Suprapubic skin (tissue), 4 donors: ENCODE measurements around the gene RAB33B. TPM values are rescaled to one million over a fixed set of nuclear protein-coding genes. Genes with fewer than 3 reads are reported as not detected.
A peak's percentile ranks its signal among the peaks of the same experiment; 100 is the strongest.

ENCODE experiments used
- DNase-seq, 2 donors: peaks; one replicate each; pipeline ENCODE4 v3.0.0-alpha.2; 2019; ENCODE audit warnings: low spot score in 2 of 2
- H3K27ac ChIP-seq: fragments of 200-600 bp; sonication (generic); one replicate; pipeline ENCODE4 v1.5.1; 2019
- H3K27me3 ChIP-seq: fragments of 200-600 bp; sonication (generic); one replicate; pipeline ENCODE4 v1.5.1; 2019
- H3K36me3 ChIP-seq: fragments of 200-600 bp; sonication (generic); one replicate; pipeline ENCODE4 v1.5.1; 2019
- H3K4me1 ChIP-seq: fragments of 200-600 bp; sonication (generic); one replicate; pipeline ENCODE4 v1.5.1; 2019
- H3K4me3 ChIP-seq: fragments of 200-600 bp; sonication (generic); one replicate; pipeline ENCODE4 v1.5.1; 2019; ENCODE audit warnings: mild to moderate bottlenecking
- H3K9me3 ChIP-seq: fragments of 200-600 bp; sonication (generic); one replicate; pipeline ENCODE4 v1.5.1; 2019
- CTCF ChIP-seq, 2 donors: fragments of 200-600 bp in 1 of 2; fragments of 450-650 bp in 1 of 2; sonication (generic) in 1 of 2; IDR thresholded peaks; one replicate each; pipeline ENCODE4 v1.5.1; 2016 to 2019; ENCODE audit warnings: antibody characterized with exemption in 2 of 2, mild to moderate bottlenecking in 1 of 2, moderate library complexity in 1 of 2
- EP300 ChIP-seq: sonication (generic); formaldehyde crosslinking; IDR thresholded peaks from one replicate; pipeline ENCODE4 v1.6.1; 2017; ENCODE audit warnings: antibody characterized with exemption
- POLR2A ChIP-seq, 2 donors: fragments of 450-650 bp; IDR thresholded peaks; one replicate each; pipeline ENCODE4 v1.6.1; 2017; ENCODE audit warnings: antibody characterized with exemption in 2 of 2, mild to moderate bottlenecking in 2 of 2, moderate library complexity in 2 of 2
- POLR2AphosphoS5 ChIP-seq, 3 donors: sonication (generic); formaldehyde crosslinking; IDR thresholded peaks; one replicate each; pipeline ENCODE4 v1.6.1; 2017; ENCODE audit warnings: antibody characterized with exemption in 3 of 3
- WGBS: methylation state at CpG from one replicate; pipeline ENCODE4 v1.1.5; 2018; 5-methylcytosine and 5-hydroxymethylcytosine counted together
- total RNA-seq, 4 donors: library from RNA; depleted of rRNA; stranded (reverse); fragments of >200 nt; gene quantifications; one replicate each; pipeline ENCODE4 v1.1.0, GENCODE V29; 2016

Gene RAB33B
- total RNA-seq, 4 donors from 2014 or later = 8.1 to 10.8 (median 9.2) TPM

GRCh38 chr4:139450586-139450985, 3.3 kb upstream of the RAB33B start:
- Histone ChIP-seq H3K36me3 (no peaks in the 10 kb centered on the region), H3K4me1 (peaks cover 25% of the 10 kb centered on the region), H3K9me3 (no peaks in the 10 kb centered on the region), H3K4me3 (no peak overlapping the region), H3K27ac (no peak overlapping the region), H3K27me3 (no peaks in the 10 kb centered on the region)
- no peak for DNase-seq
- WGBS = 97% methylated on average over 2 of the region's 2 CpGs
- TF ChIP-seq POLR2A (IDR thresholded peaks at IDR 0.05) = no peak
- no peak for TF ChIP-seq CTCF (IDR thresholded peaks at IDR 0.05)
- TF ChIP-seq POLR2AphosphoS5 (IDR thresholded peaks at IDR 0.05) = no peak
- no peak for TF ChIP-seq EP300

GRCh38 chr4:139451997-139452396, 1.9 kb upstream of the RAB33B start:
- Histone ChIP-seq H3K4me3 (no peak overlapping the region), H3K4me1 (peaks cover 39% of the 10 kb centered on the region), H3K9me3 (no peaks in the 10 kb centered on the region), H3K27me3 (no peaks in the 10 kb centered on the region), H3K27ac (no peak overlapping the region), H3K36me3 (no peaks in the 10 kb centered on the region)
- WGBS = 71% methylated on average over 1 of the region's 1 CpG
- TF ChIP-seq CTCF (IDR thresholded peaks at IDR 0.05) (no peak), EP300 (no peak), POLR2AphosphoS5 (IDR thresholded peaks at IDR 0.05) (no peak), POLR2A (IDR thresholded peaks at IDR 0.05) (no peak)
- DNase-seq = no peak

GRCh38 chr4:139453041-139453370, 915 bp upstream of the RAB33B start:
- H3K36me3 ChIP-seq = no peaks in the 10 kb centered on the region
- TF ChIP-seq EP300 (no peak), POLR2A (IDR thresholded peaks at IDR 0.05) (no peak), CTCF (IDR thresholded peaks at IDR 0.05) (peak in 1 of 2 donors; percentile 31), POLR2AphosphoS5 (IDR thresholded peaks at IDR 0.05) (no peak)
- peak overlapping the region; percentile 96 for H3K27ac ChIP-seq
- DNase-seq = no peak
- WGBS = 0% methylated on average over 9 of the region's 15 CpGs
- peak overlapping the region; percentile 84 for H3K4me3 ChIP-seq
- no peaks in the 10 kb centered on the region for H3K9me3 ChIP-seq
- peaks cover 50% of the 10 kb centered on the region for H3K4me1 ChIP-seq
- H3K27me3 ChIP-seq = no peaks in the 10 kb centered on the region

GRCh38 chr4:139453371-139454110, 380 bp upstream of the RAB33B start:
- WGBS = 0% methylated on average over 16 of the region's 76 CpGs
- Histone ChIP-seq H3K9me3 (no peaks in the 10 kb centered on the region), H3K36me3 (no peaks in the 10 kb centered on the region), H3K4me1 (peaks cover 55% of the 10 kb centered on the region), H3K27me3 (no peaks in the 10 kb centered on the region), H3K27ac (peak overlapping the region; percentile 96), H3K4me3 (peak overlapping the region; percentile 84)
- no peak for TF ChIP-seq EP300
- TF ChIP-seq POLR2A (IDR thresholded peaks at IDR 0.05) = peak; percentile 45 to 74
- TF ChIP-seq POLR2AphosphoS5 (IDR thresholded peaks at IDR 0.05) = peak in 2 of 3 donors; percentile 61 to 68
- TF ChIP-seq CTCF (IDR thresholded peaks at IDR 0.05) = no peak
- DNase-seq = peak; percentile 99

GRCh38 chr4:139455126-139455538, 1.2 kb downstream of the RAB33B start:
- Histone ChIP-seq H3K4me3 (peak overlapping the region; percentile 84), H3K4me1 (peaks cover 66% of the 10 kb centered on the region), H3K9me3 (no peaks in the 10 kb centered on the region), H3K27me3 (no peaks in the 10 kb centered on the region), H3K36me3 (no peaks in the 10 kb centered on the region), H3K27ac (no peak overlapping the region)
- TF ChIP-seq POLR2AphosphoS5 (IDR thresholded peaks at IDR 0.05) (no peak), POLR2A (IDR thresholded peaks at IDR 0.05) (no peak), EP300 (no peak), CTCF (IDR thresholded peaks at IDR 0.05) (no peak)
- DNase-seq = no peak
- 36% methylated on average over 6 of the region's 6 CpGs for WGBS
